Activated CD4-positive, alpha-beta T cell treated with anti-CD3 and anti-CD28 coated beads, Interleukin-10, Interleukin-2, amounts not matched to agents 100 ng/mL and 50 ng/mL, durations not matched to agents 16 hours and 8 hours (primary cell): ENCODE results near the gene NEDD8.

Experiments
- DNase-seq: peaks from one replicate; pipeline ENCODE4 v3.0.0-alpha.2; 2020

The NEDD8 gene

DNA sequence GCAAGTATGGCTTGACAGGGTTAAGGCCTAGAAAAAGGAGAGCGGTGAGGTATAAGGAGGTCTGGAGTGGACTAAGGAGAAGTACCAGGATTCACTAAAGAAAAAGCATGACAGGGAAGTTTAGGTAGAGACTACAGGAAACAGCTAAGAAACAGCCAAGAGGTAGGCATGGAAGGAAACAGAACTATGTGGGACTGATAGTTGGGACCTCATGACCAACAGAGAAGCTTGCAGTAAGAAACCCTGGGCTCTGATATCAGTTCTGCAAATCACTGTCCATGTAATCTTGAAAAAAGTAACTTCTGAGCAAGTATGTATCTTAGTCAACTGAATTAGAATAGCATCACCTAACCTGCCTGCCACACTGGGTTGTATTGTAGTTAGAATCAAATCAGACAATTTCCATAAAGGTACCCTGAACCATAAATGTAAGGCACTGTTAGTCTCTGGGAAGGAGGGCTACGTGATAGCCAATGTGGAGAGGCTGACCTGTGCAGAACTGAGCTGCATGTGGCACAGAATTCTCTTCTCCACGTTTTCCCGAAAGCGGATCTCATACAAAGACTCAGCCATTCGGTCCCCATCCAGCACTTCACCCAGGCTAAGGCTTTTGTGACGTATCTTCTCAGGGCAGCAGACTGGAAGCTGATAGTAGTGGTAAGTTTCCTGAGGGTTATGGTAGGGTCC, 37.8 kb downstream of the NEDD8 start:
- no peak for DNase-seq

DNA sequence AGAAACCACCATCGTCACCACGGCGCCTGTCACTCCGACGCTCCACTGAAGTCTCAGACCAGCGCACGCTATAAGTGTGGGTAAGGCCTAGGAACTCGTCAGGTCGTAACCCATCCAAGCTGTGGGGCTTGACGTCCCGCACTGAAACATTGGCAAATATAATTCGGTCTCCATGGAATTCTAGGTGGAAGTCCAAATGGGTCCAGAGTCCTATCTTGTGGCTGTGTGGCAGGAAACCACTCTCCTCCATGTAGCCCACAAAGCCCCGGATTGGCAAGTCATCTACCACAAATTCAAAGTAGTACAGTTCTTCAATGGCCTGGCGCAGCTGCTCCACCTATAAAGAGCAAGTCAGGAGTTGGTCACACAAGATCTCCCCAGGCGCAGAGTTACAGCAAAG, 39.2 kb downstream of the NEDD8 start:
- DNase-seq, result no peak

GRCh38 chr14:24190416-24190815, 41.8 kb downstream of the NEDD8 start:
- DNase-seq, result no peak

GRCh38 chr14:24189460-24189859, 42.7 kb downstream of the NEDD8 start:
- no peak for DNase-seq

DNA sequence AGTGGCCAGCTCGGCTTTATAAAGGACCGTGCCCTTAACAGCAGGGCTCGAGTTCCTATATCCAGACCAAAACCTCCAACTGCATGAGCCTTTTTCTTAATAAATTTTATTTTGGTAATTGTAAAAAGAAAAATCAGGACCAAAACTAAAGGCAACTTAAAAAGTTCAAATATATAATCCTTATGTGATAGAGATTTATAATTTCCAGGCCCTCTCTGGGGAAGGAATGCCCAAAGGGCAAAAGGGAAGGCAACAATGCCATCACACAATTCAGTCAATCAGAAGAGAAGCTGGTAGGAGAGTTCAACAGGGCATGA, 43.1 kb downstream of the NEDD8 start:
- no peak for DNase-seq

- DNase-seq, result peak; percentile 98
Measured at GRCh38 chr14:24188251-24189058, 43.7 kb downstream of the NEDD8 start, which contains the start of gene IPO4. TSS of gene IPO4 (minus strand) at chr14:24188816. CDS start at chr14:24188787, 29 bp downstream.

- no peak for DNase-seq
Measured at GRCh38 chr14:24187539-24187915, 44.6 kb downstream of the NEDD8 start.

- DNase-seq, result no peak
Measured at GRCh38 chr14:24186831-24187538, 45.2 kb downstream of the NEDD8 start.

GRCh38 chr14:24185741-24186140, 46.4 kb downstream of the NEDD8 start:
- DNase-seq, result no peak

DNA sequence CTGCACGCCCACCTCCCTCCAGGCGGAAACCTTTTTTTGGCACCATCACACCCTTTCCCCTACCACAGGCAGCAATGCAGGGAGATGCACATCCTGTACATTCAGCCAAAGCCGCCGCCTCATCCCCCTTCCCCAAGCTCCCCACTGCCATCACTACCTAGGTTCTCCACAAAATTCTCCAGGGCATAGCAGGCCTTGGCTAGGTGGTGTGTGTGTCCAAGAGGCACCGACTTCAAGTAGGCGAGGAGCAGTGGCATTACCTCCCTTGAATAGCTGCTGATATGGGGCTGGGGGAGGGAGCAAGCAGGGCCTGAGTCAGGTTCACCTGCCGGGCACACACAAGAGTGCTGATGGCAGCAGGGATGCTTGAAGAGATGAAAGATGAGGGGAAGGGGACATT, 47.1 kb downstream of the NEDD8 start:
- DNase-seq, result no peak

DNA sequence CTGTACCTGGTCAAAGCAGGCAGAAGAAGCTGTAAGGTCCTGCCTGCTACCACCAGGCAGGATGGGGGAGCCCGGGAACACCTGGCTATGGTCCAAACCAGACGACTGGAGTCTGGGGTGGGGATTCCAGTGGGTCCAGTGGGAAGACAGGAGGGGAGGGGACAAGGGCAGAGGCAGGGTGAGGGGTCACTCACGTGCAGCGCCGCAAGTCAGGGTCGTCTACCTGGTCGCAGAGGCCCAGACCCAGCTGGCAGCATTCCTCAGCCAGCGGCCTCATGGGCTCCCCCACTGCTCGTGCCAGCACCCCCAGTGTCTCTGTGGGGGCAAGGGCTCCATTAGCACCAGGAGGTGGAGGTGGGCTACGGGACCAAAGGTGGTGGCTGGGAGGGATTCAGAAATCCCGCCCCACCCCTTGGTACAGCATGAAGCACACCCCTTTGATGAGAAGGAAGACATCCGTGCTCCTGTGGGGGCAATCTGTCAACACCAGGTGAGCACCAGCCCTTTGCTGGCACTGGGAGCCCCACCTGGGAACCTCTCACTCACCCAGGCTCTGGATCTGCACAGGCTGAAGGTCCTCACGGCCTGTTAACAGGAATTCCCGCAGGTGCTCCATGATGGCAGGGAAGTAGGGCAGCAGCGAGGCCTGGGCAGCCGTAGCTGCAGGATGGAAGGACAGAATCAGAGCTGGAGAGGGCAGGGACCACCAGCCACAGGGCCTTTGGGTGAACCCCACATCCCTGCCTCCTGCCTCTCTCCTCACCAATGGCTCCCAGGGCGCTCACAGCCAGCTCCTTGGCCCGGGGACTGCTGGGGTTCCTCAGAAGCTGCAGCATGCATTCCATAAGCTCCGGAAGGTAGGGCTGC, 47.8 kb downstream of the NEDD8 start:
- no peak for DNase-seq

GRCh38 chr14:24183014-24183481, 49.1 kb downstream of the NEDD8 start:
- DNase-seq, result no peak

DNA sequence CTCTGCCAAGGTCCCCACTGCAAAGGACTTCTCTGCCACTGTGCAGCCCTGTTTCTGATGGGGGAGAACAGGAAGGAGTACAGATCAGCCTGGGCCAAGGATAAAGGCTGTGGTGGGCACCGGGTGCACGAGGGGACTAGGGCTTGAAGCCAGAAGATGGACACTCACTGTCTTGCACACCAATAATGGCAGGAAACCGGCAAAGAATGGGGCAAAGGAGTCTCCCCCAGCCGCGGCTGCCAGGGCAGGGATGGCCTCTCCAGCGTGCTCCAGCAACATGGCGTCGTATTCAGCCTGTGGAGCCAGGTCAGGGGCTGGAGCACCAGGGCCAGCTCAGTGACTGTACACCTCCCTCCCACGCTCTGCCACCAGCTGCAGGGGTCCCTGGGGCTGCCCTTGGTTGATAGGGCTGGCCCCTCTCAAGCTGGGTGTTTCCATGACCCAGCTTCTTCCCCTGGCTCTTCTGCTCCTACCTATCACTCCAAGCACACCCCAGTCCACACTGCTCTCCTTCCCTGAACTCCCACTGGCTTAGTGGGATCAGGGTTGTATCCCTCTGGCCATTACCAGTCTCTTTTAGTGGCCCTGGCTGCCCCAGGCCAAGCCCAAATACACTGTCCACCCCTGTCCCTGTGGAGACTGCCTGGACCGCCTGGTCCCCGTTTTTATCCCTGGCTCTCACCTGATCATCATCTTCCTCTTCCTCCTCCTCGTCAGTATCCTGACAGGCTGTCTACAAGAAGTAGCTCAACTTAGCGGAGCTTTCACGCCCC, 49.9 kb downstream of the NEDD8 start:
- DNase-seq, result no peak

GRCh38 chr14:24181371-24182077, 50.6 kb downstream of the NEDD8 start:
- no peak for DNase-seq

DNA sequence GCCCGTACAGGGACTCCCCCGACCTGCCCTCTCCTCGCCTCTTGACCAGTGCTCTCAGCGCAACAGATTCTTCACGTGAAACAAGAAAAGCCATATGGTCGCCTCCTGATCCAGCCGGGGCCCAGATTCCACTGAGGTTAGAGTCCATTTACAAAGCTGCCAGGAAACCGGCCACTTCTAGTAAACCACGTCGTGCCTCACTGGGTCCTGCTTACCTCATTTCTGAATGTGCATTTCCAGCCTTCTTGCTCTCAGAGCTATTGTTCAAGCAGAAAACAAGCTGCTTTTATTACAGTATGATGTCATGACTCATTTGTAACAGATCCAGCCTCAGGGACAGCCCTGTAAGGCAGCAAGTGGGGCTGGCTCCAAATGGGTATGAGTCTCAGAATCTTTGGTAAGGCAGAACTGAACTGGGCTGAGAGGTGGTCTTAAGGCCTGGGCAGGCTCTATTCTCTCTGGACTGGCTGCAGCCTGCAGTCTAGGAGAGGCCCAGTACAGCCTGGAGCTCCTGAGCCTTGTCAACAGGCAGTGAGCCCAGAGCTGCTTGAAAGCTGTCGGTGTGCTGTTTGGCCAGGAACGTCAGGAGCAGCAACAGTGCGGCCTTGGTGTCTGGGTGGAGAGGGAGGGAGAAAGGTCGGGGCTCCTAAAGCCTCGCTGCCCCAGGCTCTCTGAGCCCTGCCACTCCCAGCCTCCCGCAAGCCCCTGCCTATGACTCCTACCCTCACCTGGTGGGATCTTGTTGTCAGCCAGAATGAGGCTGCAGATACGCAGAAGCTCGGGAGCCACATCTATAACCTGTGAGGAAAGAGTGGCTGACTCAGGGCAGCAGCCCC, 52.0 kb downstream of the NEDD8 start:
- no peak for DNase-seq

DNA sequence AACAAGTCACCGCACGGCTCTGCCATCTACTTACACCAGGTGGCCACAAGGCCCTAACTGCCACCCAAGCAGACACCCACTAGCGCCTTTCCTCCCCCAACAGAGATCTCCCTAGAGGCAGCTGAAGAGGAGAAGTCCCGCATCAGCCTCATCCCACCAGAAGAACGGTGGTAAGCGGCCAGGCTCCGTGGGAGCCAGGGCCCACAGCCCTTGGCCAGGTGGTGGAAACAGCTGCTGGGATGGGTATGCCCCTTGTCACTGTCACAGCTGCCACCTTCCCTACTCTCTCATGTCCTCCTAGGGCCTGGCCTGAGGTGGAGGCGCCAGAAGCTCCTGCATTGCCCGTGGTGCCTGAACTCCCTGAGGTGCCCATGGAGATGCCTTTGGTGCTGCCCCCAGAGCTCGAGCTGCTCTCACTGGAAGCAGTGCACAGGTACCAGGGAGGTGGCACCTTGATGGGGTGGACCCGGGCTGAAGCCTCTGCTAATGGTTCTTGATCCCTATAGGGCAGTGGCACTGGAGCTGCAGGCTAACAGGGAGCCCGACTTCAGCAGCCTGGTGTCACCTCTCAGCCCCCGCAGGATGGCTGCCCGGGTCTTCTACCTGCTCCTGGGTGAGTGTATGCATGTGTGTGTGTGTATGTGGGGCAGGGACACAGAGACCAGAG, 52.7 kb downstream of the NEDD8 start:
- no peak for DNase-seq

DNA sequence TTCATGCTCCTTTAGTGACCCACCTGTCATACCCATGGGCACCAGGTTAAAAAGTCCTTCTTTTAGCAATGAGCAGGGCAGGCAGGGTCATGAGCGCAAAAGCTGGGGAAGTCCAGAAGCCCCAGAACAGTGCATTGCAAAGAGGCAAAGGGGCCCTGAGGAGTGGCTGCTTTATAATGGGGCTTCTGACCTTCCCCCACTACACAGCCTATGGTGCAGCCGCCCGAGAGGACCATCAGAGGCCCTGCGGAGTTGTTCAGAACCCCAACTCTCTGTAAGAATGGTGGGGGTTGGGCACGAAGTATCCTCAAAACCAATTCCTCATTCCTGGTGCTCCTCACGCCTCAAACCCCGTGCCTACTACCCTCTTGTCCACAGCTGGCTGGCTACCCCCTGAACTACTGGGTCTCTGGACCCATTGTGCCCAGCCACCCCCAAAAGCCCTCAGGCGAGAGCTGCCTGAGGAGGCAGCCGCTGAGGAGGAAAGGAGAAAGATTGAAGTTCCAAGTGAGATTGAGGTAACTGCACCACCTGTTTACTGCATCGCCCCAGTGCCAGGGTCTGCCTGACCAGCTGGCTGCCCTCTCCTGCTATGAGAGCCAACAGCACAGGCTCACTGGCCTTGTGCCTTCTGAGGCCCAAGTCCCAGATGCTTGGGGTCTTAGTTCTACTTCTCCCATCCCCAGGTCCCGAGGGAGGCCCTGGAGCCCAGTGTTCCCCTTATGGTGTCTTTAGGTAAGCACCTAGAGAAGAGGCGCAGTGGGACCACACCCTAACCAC, 53.6 kb downstream of the NEDD8 start:
- no peak for DNase-seq

DNA sequence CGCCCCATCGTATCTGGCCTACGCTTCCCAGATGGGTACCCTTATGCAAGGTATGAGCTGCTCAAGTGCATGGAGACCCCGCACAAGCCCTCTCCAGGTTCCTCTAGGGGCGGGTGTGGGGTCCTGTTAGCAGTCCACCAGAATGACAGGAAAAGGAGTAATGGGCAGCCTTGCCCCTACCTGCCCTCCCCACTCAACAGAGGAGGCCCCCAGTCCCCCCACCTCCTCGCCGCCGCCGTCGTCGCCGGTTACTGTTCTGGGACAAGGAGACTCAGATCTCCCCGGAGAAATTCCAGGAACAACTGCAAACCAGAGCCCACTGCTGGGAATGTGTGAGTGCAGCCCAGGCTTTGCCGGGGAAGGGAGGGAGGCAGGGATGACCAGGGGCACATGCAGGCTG, 54.3 kb downstream of the NEDD8 start:
- DNase-seq, result no peak
